ENCODE measurements around the gene RAD51B. TPM values are rescaled to one million over a fixed set of nuclear protein-coding genes. Genes with fewer than 3 reads are reported as not detected.

The RAD51B gene
- total and polyA plus RNA-seq, 9 of the 15 experiments (the other 6 are each of a cell fraction or from before 2014, with no cell fraction given): 8.5 to 17.3 (median 11.3) TPM

DNA sequence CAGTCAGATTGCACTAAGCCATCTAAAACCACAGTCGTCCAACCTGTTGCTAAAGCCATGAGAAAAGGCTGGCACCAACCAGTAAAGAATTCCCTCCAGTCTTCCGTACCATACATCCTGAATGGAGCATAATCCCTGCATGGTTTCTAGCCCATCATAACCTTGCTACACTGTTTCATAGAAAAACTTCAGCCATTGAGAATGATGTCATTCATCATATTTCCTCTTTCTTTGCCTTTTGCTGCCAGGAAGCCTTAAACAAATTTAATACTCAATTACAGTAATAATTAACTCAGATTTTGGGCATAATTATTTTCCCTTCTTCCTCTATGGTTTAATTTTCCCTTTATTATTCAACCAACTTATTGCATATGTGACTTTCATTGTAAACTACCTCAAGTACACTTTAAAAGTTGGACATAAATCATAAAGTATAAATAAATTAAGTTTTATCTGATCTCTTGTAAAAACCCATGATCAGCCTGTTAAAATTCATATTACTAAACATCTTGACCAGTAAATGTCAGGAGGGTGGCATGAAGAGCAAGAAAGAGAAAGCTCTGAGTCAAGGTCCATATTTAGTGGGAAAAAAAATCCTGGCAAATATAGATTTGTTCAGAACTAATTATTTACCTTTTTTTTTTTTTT lies 708.6 kb downstream of the RAD51B start:
- H3K9me3 ChIP-seq (replicated peaks; ENCODE audit: control insufficient read depth, insufficient read depth, low read depth, low read length): 0 out of 2 replicates have a peak, but pooled peaks cover 3% of the 10 kb centered on the region
- no peaks in the 10 kb centered on the region for H3K79me2 ChIP-seq (ENCODE audit: control insufficient read depth, insufficient read depth, low read length)
- H3K27me3 ChIP-seq (ENCODE audit: control insufficient read depth in 2 of 2, insufficient read depth in 2 of 2, low read length in 2 of 2): no peaks in the 10 kb centered on the region
- no peak overlapping the region for H2AFZ ChIP-seq (ENCODE audit: low read depth, low read length)
- no peaks in the 10 kb centered on the region for H3K4me1 ChIP-seq (replicated peaks in 1 of 2; ENCODE audit: control insufficient read depth in 2 of 2, insufficient read depth in 2 of 2, low read length in 2 of 2)
- no peaks in the 10 kb centered on the region for H4K20me1 ChIP-seq (replicated peaks; ENCODE audit: control insufficient read depth, insufficient read depth, low read length)
- no peak overlapping the region for H3K4me3 ChIP-seq
- H3K9ac ChIP-seq (ENCODE audit: insufficient read depth in 1 of 2, low read depth in 2 of 2, low read length in 2 of 2): no peak overlapping the region
- TF ChIP-seq MECOM (CRISPR knock-in tag; IDR thresholded peaks at IDR 0.05): no peak
- TF ChIP-seq EZH2 (IDR thresholded peaks at IDR 0.05; ENCODE audit: borderline replicate concordance, low read depth, low read length): no peak
- TF ChIP-seq CXXC5 (CRISPR knock-in tag; IDR thresholded peaks at IDR 0.05): no peak
- no peak for TF ChIP-seq NCOA4 (IDR thresholded peaks at IDR 0.05; ENCODE audit: partially characterized antibody)
- TF ChIP-seq, protein P1, sequence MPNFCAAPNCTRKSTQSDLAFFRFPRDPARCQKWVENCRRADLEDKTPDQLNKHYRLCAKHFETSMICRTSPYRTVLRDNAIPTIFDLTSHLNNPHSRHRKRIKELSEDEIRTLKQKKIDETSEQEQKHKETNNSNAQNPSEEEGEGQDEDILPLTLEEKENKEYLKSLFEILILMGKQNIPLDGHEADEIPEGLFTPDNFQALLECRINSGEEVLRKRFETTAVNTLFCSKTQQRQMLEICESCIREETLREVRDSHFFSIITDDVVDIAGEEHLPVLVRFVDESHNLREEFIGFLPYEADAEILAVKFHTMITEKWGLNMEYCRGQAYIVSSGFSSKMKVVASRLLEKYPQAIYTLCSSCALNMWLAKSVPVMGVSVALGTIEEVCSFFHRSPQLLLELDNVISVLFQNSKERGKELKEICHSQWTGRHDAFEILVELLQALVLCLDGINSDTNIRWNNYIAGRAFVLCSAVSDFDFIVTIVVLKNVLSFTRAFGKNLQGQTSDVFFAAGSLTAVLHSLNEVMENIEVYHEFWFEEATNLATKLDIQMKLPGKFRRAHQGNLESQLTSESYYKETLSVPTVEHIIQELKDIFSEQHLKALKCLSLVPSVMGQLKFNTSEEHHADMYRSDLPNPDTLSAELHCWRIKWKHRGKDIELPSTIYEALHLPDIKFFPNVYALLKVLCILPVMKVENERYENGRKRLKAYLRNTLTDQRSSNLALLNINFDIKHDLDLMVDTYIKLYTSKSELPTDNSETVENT (CRISPR knock-in tag; IDR thresholded peaks at IDR 0.05): no peak
- no peak for TF ChIP-seq ZNF785 (CRISPR knock-in tag; IDR thresholded peaks at IDR 0.05)
- no peak for TF ChIP-seq ZNF408 (CRISPR knock-in tag; IDR thresholded peaks at IDR 0.05; ENCODE audit: low read depth)
- TF ChIP-seq KDM5B (IDR thresholded peaks at IDR 0.05; ENCODE audit: insufficient replicate concordance, low read depth, low read length): no peak
- TF ChIP-seq PTRF (tag; IDR thresholded peaks at IDR 0.05): no peak
- no peak for TF ChIP-seq CBX5 (IDR thresholded peaks at IDR 0.05; ENCODE audit: borderline replicate concordance, low read depth)
- no peak for TF ChIP-seq ASH1L (IDR thresholded peaks at IDR 0.05; ENCODE audit: borderline replicate concordance, low read depth, partially characterized antibody)
- TF ChIP-seq, protein P2, sequence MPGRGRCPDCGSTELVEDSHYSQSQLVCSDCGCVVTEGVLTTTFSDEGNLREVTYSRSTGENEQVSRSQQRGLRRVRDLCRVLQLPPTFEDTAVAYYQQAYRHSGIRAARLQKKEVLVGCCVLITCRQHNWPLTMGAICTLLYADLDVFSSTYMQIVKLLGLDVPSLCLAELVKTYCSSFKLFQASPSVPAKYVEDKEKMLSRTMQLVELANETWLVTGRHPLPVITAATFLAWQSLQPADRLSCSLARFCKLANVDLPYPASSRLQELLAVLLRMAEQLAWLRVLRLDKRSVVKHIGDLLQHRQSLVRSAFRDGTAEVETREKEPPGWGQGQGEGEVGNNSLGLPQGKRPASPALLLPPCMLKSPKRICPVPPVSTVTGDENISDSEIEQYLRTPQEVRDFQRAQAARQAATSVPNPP (IDR thresholded peaks at IDR 0.05; ENCODE audit: borderline replicate concordance, insufficient read depth, insufficient read length): no peak
- TF ChIP-seq SRSF7 (optimal IDR thresholded peaks at IDR 0.05; ENCODE audit: low read depth, low read length): no peak
- TF ChIP-seq CSDE1 (IDR thresholded peaks at IDR 0.05): no peak
- no peak overlapping the region for H3K4me2 ChIP-seq (ENCODE audit: insufficient read depth, low read length)
- no peaks in the 10 kb centered on the region for H3K36me3 ChIP-seq (ENCODE audit: control insufficient read depth, insufficient read depth, low read length)
- H3K27ac ChIP-seq (ENCODE audit: extremely low read depth, low read depth, low read length): no peak overlapping the region
- POLR2A ChIA-PET: no interaction called here
- ATAC-seq (no peak), DNase-seq (ENCODE audit: extremely low read depth in 1 of 4, low spot score in 3 of 4) (no peak), FAIRE-seq (no peak)
- H3K9me1 ChIP-seq (ENCODE audit: control insufficient read depth, insufficient read depth, low read length): no peaks in the 10 kb centered on the region
- 44% methylated on average over 2 of the region's 2 CpGs for WGBS (ENCODE audit: insufficient coverage, low coverage, missing lambda C conversion rate)
- intact Hi-C loops (cut with micrococcal nuclease): no loop called here
- no TSS peak for BruUV-seq (replicated peaks)
- CTCF ChIA-PET (ENCODE audit: low intra/inter-chr PET ratio): no interaction called here
- in situ Hi-C loops (cut with MboI): no loop called here

Measured in K562 (cell line).